ENCODE measurements around the gene ASTN1. TPM values are rescaled to one million over a fixed set of nuclear protein-coding genes. Genes with fewer than 3 reads are reported as not detected.

Gene ASTN1
- total RNA-seq, 4 donors from 2014 or later: 0.11 to 0.33 (median 0.19) TPM

- H3K4me3 ChIP-seq (replicated peaks in 1 of 3): no peak overlapping the region
- H3K27ac ChIP-seq: no peak overlapping the region
- H3K4me1 ChIP-seq: peaks cover 0 to 4% of the 10 kb centered on the region in 2 donors
- no peaks in the 10 kb centered on the region for H3K27me3 ChIP-seq
- peak; percentile 48 to 54 for DNase-seq
- TF ChIP-seq, protein P1, sequence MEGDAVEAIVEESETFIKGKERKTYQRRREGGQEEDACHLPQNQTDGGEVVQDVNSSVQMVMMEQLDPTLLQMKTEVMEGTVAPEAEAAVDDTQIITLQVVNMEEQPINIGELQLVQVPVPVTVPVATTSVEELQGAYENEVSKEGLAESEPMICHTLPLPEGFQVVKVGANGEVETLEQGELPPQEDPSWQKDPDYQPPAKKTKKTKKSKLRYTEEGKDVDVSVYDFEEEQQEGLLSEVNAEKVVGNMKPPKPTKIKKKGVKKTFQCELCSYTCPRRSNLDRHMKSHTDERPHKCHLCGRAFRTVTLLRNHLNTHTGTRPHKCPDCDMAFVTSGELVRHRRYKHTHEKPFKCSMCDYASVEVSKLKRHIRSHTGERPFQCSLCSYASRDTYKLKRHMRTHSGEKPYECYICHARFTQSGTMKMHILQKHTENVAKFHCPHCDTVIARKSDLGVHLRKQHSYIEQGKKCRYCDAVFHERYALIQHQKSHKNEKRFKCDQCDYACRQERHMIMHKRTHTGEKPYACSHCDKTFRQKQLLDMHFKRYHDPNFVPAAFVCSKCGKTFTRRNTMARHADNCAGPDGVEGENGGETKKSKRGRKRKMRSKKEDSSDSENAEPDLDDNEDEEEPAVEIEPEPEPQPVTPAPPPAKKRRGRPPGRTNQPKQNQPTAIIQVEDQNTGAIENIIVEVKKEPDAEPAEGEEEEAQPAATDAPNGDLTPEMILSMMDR (IDR thresholded peaks at IDR 0.05): peak; percentile 9 to 75 (median 54)
- TF ChIP-seq POLR2A (IDR thresholded peaks at IDR 0.05): no peak
- no peaks in the 10 kb centered on the region for H3K36me3 ChIP-seq
- 4 to 5% methylated on average over 25 of the region's 25 CpGs for WGBS, 2 donors
- intact Hi-C loops (cut with DNase I): loop anchor here (5.0 kb wide), 1 partner anchor 285 kb away; no protein-coding TSS in a partner anchor
- H3K9me3 ChIP-seq: no peaks in the 10 kb centered on the region
Measured at GRCh38 chr1:176897350-176898236, 266.9 kb downstream of the ASTN1 start.

DNA sequence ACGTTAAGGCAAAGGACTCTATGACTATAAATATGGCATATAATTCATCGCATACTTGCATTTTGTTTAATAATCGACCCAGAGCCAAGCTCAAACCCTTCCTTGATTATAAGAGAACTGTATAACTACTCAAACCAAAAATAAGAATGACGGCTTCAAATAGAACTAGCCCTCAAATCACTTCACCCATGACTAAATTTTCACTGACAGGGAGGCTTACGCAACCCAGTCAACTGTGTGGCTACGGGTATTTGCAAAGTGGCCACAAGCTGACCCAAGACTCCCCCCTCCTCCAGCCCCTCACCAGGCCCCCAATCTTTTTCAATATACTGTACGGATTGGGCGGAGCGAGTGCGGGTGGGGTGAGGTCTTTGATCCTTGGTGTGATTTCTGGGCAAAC is 268.3 kb downstream of the ASTN1 start:
- Histone ChIP-seq H3K27me3 (no peaks in the 10 kb centered on the region), H3K9me3 (no peaks in the 10 kb centered on the region), H3K36me3 (no peaks in the 10 kb centered on the region), H3K4me3 (replicated peaks in 1 of 3) (no peak overlapping the region), H3K27ac (no peak overlapping the region), H3K4me1 (peaks cover 0 to 4% of the 10 kb centered on the region in 2 donors)
- WGBS, 2 donors: 72 to 75% methylated on average over 10 of the region's 10 CpGs
- intact Hi-C loops (cut with DNase I): loop anchor here (5.0 kb wide), 1 partner anchor 286 kb away; no protein-coding TSS in a partner anchor
- TF ChIP-seq POLR2A (IDR thresholded peaks at IDR 0.05): no peak
- no peak for DNase-seq

DNA sequence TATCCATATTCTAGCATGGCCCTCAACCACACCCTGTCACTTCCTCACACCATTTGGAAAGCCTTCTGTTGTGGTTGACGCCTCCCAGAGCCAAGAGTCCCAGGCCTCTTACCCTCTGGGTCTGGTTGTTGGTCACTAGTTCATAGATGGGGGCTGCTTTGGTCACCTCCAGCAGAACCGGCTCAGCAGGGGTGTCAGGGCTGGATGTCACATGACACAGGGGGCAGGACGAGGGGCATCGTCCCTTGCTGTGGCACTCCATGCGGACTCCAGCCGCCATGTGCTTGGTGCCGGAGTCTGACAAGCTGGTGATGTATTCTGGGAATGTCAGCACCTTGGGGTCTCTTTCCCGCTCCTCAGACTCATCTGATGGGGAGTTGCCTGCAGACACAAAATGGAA is 270.1 kb downstream of the ASTN1 start:
- no peaks in the 10 kb centered on the region for H3K9me3 ChIP-seq
- 89 to 90% methylated on average over 6 to 8 of the region's 8 CpGs for WGBS, 2 donors
- no peaks in the 10 kb centered on the region for H3K27me3 ChIP-seq
- no peak for DNase-seq
- H3K4me1 ChIP-seq: peaks cover 0 to 4% of the 10 kb centered on the region in 2 donors
- H3K36me3 ChIP-seq: no peaks in the 10 kb centered on the region
- H3K4me3 ChIP-seq (replicated peaks in 1 of 3): no peak overlapping the region
- no peak overlapping the region for H3K27ac ChIP-seq
- TF ChIP-seq POLR2A (IDR thresholded peaks at IDR 0.05): no peak
- TF ChIP-seq, protein P1 (IDR thresholded peaks at IDR 0.05): no peak
- intact Hi-C loops (cut with DNase I): no loop called here

DNA sequence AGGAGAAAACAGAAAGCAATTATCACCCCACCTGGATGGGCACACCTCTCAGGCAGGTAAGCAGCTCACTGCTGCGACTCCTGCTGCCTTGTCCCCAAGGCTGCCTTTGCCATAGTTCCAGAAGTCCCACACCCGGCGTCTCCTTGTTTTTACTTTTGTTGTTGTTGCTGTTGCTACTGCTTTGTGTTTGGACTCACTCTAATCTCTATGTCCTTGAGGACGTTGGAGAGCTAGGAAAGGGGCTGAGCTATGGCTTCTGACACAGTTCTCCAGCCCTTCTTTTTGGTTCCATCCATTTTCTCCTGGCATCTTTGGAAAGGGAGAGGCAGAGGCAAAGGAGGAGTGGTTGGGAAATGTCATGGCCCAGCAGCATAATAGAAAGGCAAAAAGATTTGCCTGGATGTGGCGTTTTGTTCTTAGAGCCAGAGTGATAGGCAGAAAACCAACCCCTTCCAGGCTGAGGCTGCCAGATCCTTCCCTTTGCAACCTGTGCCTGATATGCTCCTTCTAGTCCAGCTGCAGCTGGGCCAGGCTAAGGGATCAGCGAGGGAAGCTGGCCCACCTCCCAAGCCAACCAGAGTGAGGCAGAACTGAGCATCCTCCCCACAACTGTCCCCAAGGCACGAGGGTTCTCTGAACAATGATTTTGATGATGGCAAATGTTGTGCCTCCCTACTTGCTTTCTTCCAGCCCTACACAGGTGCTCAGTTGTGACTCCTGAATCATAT is 270.7 kb downstream of the ASTN1 start:
- no peaks in the 10 kb centered on the region for H3K36me3 ChIP-seq
- no peaks in the 10 kb centered on the region for H3K27me3 ChIP-seq
- DNase-seq: no peak
- H3K27ac ChIP-seq: no peak overlapping the region
- intact Hi-C loops (cut with DNase I): no loop called here
- H3K4me1 ChIP-seq: peaks cover 0 to 4% of the 10 kb centered on the region in 2 donors
- TF ChIP-seq, protein P1 (IDR thresholded peaks at IDR 0.05): no peak
- TF ChIP-seq POLR2A (IDR thresholded peaks at IDR 0.05): no peak
- H3K4me3 ChIP-seq (replicated peaks in 1 of 3): no peak overlapping the region
- no peaks in the 10 kb centered on the region for H3K9me3 ChIP-seq
- WGBS, 2 donors: 53 to 60% methylated on average over 7 of the region's 7 CpGs

- no peak overlapping the region for H3K27ac ChIP-seq
- TF ChIP-seq, protein P1 (IDR thresholded peaks at IDR 0.05): no peak
- TF ChIP-seq POLR2A (IDR thresholded peaks at IDR 0.05): no peak
- H3K4me1 ChIP-seq: no peaks in the 10 kb centered on the region
- 86 to 93% methylated on average over 3 of the region's 3 CpGs for WGBS, 2 donors
- no peaks in the 10 kb centered on the region for H3K9me3 ChIP-seq
- DNase-seq: no peak
- no peak overlapping the region for H3K4me3 ChIP-seq (replicated peaks in 1 of 3)
- no peaks in the 10 kb centered on the region for H3K27me3 ChIP-seq
- H3K36me3 ChIP-seq: no peaks in the 10 kb centered on the region
- intact Hi-C loops (cut with DNase I): no loop called here
Measured at GRCh38 chr1:176888471-176889032, 276.0 kb downstream of the ASTN1 start.
